ENCODE results near the gene PTPN3. TPM values are rescaled to one million over a fixed set of nuclear protein-coding genes. Genes with fewer than 3 reads are reported as not detected.
"Not testable (repeated sequence)": the region's sequence is repeated elsewhere in the genome, so short reads cannot be mapped to it uniquely, and the experiment has no call there.

The PTPN3 gene
- polyA plus RNA-seq, 1 experiment: 1.1 TPM

- H3K4me3 ChIP-seq (ENCODE audit: low read depth, low read length): no peak overlapping the region
- POLR2A ChIA-PET: no interaction called here
These were observed 153.2 kb downstream of the PTPN3 start for GRCh38 chr9:109344866-109345265.

GRCh38 chr9:109342878-109343277, 155.2 kb downstream of the PTPN3 start:
- H3K4me3 ChIP-seq (ENCODE audit: low read depth, low read length): no peak overlapping the region
- CTCF ChIA-PET: interaction anchor here (0.9 kb wide), 1 partner anchor 9 kb away, joined by 4 read pairs; no protein-coding TSS in a partner anchor
- no peaks in the 10 kb centered on the region for H3K36me3 ChIP-seq (ENCODE audit: control insufficient read depth, insufficient read depth, low read length)
- peaks cover 5% of the 10 kb centered on the region; the same call in 1 of the 2 replicates for H3K27me3 ChIP-seq (ENCODE audit: control insufficient read depth, insufficient read depth, low read length)
- DNase-seq (ENCODE audit: low read depth): no peak
- POLR2A ChIA-PET: interaction anchor here (0.6 kb wide), 1 partner anchor 10 kb away, joined by 15 read pairs; no protein-coding TSS in a partner anchor
- TF ChIP-seq CTCF (IDR thresholded peaks at IDR 0.05; ENCODE audit: insufficient read depth, low read depth, low read length): no peak

More at GRCh38 chr9:109344866-109345265, 153.2 kb downstream of the PTPN3 start:
- DNase-seq (ENCODE audit: low read depth): no peak
- CTCF ChIA-PET: interaction anchor here (1.1 kb wide), 1 partner anchor 15 kb away, joined by 4 read pairs; no protein-coding TSS in a partner anchor
- no peak for TF ChIP-seq CTCF (IDR thresholded peaks at IDR 0.05; ENCODE audit: insufficient read depth, low read depth, low read length)
- Histone ChIP-seq H3K36me3 (ENCODE audit: control insufficient read depth, insufficient read depth, low read length) (no peaks in the 10 kb centered on the region), H3K27me3 (ENCODE audit: control insufficient read depth, insufficient read depth, low read length) (peaks cover 7% of the 10 kb centered on the region)

GRCh38 chr9:109341561-109341960, 156.5 kb downstream of the PTPN3 start:
- ChIA-PET POLR2A (no interaction called here), CTCF (interaction anchor here (0.9 kb wide), 1 partner anchor 133 kb away, joined by 3 read pairs; no protein-coding TSS in a partner anchor)
- no peak for TF ChIP-seq CTCF (IDR thresholded peaks at IDR 0.05; ENCODE audit: insufficient read depth, low read depth, low read length)
- H3K4me3 ChIP-seq (ENCODE audit: low read depth, low read length): no peak overlapping the region
- no peaks in the 10 kb centered on the region for H3K36me3 ChIP-seq (ENCODE audit: control insufficient read depth, insufficient read depth, low read length)
- no peak for DNase-seq (ENCODE audit: low read depth)
- no peaks in the 10 kb centered on the region; the same call in none of the 2 replicates for H3K27me3 ChIP-seq (ENCODE audit: control insufficient read depth, insufficient read depth, low read length)

GRCh38 chr9:109340979-109341378, 157.1 kb downstream of the PTPN3 start:
- DNase-seq (ENCODE audit: low read depth); H3K27me3 ChIP-seq (ENCODE audit: control insufficient read depth, insufficient read depth, low read length); H3K36me3 ChIP-seq (ENCODE audit: control insufficient read depth, insufficient read depth, low read length); POLR2A ChIA-PET; CTCF ChIA-PET; H3K4me3 ChIP-seq (ENCODE audit: low read depth, low read length): not testable (repeated sequence)

GRCh38 chr9:109336409-109336808, 161.7 kb downstream of the PTPN3 start:
- ChIA-PET CTCF (interaction anchor here (1.2 kb wide), 1 partner anchor 104 kb away, joined by 3 read pairs; no protein-coding TSS in a partner anchor), POLR2A (no interaction called here)
- Histone ChIP-seq H3K4me3 (ENCODE audit: low read depth, low read length) (no peak overlapping the region), H3K36me3 (ENCODE audit: control insufficient read depth, insufficient read depth, low read length) (no peaks in the 10 kb centered on the region), H3K27me3 (ENCODE audit: control insufficient read depth, insufficient read depth, low read length) (no peaks in the 10 kb centered on the region; the same call in none of the 2 replicates)
- no peak for TF ChIP-seq CTCF (IDR thresholded peaks at IDR 0.05; ENCODE audit: insufficient read depth, low read depth, low read length)
- DNase-seq (ENCODE audit: low read depth): no peak

GRCh38 chr9:109335929-109336328, 162.2 kb downstream of the PTPN3 start:
- H3K27me3 ChIP-seq (ENCODE audit: control insufficient read depth, insufficient read depth, low read length): no peaks in the 10 kb centered on the region; the same call in none of the 2 replicates
- H3K36me3 ChIP-seq (ENCODE audit: control insufficient read depth, insufficient read depth, low read length): no peaks in the 10 kb centered on the region
- no peak overlapping the region for H3K4me3 ChIP-seq (ENCODE audit: low read depth, low read length)
- ChIA-PET CTCF (no interaction called here), POLR2A (no interaction called here)
- no peak for TF ChIP-seq CTCF (IDR thresholded peaks at IDR 0.05; ENCODE audit: insufficient read depth, low read depth, low read length)
- no peak for DNase-seq (ENCODE audit: low read depth)
